SU-DHL-6 (cell line): ENCODE results near the gene NKAIN4.

Source experiments
- H2AFZ ChIP-seq: fragments of 200-600 bp; sonication (generic); 2 replicates; pipeline ENCODE4 v1.6.1; 2014; ENCODE audit warnings: low read depth, mild to moderate bottlenecking, moderate library complexity, mixed read lengths, antibody characterized with exemption, low read length; ENCODE audit not compliant: severe bottlenecking
- H3F3A ChIP-seq: fragments of 200-600 bp; shearing (Covaris generic); 2 replicates; pipeline ENCODE4 v1.6.0; 2016; ENCODE audit warnings: antibody characterized with exemption, mild to moderate bottlenecking; ENCODE audit not compliant: insufficient read depth
- H3K27ac ChIP-seq: fragments of 200-600 bp; sonication (generic); 2 replicates; pipeline ENCODE4 v1.5.1; 2016; ENCODE audit warnings: low read depth, mild to moderate bottlenecking, low read length, moderate library complexity, mixed read lengths
- H3K27me3 ChIP-seq: fragments of 200-600 bp; sonication (generic), shearing (Covaris generic); 2 replicates; pipeline ENCODE4 v1.6.0; 2014; ENCODE audit warnings: mild to moderate bottlenecking, low read length
- H3K36me3 ChIP-seq: fragments of 200-600 bp; sonication (generic); 2 replicates; pipeline ENCODE4 v1.6.1; 2014; ENCODE audit warnings: mild to moderate bottlenecking, low read length, mixed read lengths
- H3K4me2 ChIP-seq: fragments of 300-600, 200-600 bp; shearing (Covaris generic), sonication (generic); 2 replicates; pipeline ENCODE4 v1.6.0; 2014; ENCODE audit warnings: low read length, low read depth, mild to moderate bottlenecking; ENCODE audit not compliant: poor library complexity, severe bottlenecking
- H3K4me3 ChIP-seq: fragments of 200-600 bp; sonication (generic); 2 replicates; pipeline ENCODE4 v1.5.1; 2014; ENCODE audit warnings: antibody characterized with exemption, low read length, mild to moderate bottlenecking, mixed read lengths; ENCODE audit not compliant: insufficient read depth, poor library complexity, severe bottlenecking
- H3K79me2 ChIP-seq: fragments of 200-600 bp; sonication (generic); 2 replicates; pipeline ENCODE4 v1.6.1; 2014; ENCODE audit warnings: mild to moderate bottlenecking, low read length, moderate library complexity; ENCODE audit not compliant: insufficient read depth
- H3K9ac ChIP-seq: fragments of 200-600 bp; sonication (generic); 2 replicates; pipeline ENCODE4 v1.7.0; 2014; ENCODE audit warnings: mild to moderate bottlenecking, low read length
- H3K9me2 ChIP-seq: fragments of 200-600 bp; sonication (generic); replicated peaks from 2 replicates; pipeline ENCODE4 v1.6.1; 2014; ENCODE audit warnings: low read length; ENCODE audit not compliant: insufficient read depth
- H3K9me3 ChIP-seq: fragments of 200-600 bp; sonication (generic); 2 replicates; pipeline ENCODE4 v1.6.1; 2014; ENCODE audit warnings: low read length, mixed read lengths; ENCODE audit not compliant: insufficient read depth
- H4K20me1 ChIP-seq: fragments of 200-600 bp; sonication (generic); 2 replicates; pipeline ENCODE4 v1.6.1; 2014; ENCODE audit warnings: low read depth, mild to moderate bottlenecking, antibody characterized with exemption, low read length, moderate library complexity, mixed read lengths
- CTCF ChIP-seq: fragments of 200-600 bp; sonication (generic); IDR thresholded peaks from one replicate; pipeline ENCODE4 v1.5.1; 2017; ENCODE audit warnings: antibody characterized with exemption, mild to moderate bottlenecking, low read length, moderate library complexity; ENCODE audit not compliant: insufficient read depth, poor library complexity, severe bottlenecking
- EZH2phosphoT487 ChIP-seq: fragments of 200-600 bp; sonication (generic), shearing (Covaris generic); conservative IDR thresholded peaks from 2 replicates; pipeline ENCODE4 v1.6.1; 2018; ENCODE audit warnings: mild to moderate bottlenecking, antibody characterized with exemption, low read length, moderate library complexity, mixed read lengths

NKAIN4 gene

GRCh38 chr20:63191400-63191799 is 62.9 kb downstream of the NKAIN4 start:
- no peak overlapping the region for H3K27ac ChIP-seq
- no peak overlapping the region for H2AFZ ChIP-seq
- H4K20me1 ChIP-seq, result peaks cover 6% of the 10 kb centered on the region; the same call in 1 of the 2 replicates
- no peaks in the 10 kb centered on the region for H3F3A ChIP-seq
- H3K27me3 ChIP-seq, result no peaks in the 10 kb centered on the region
- H3K4me3 ChIP-seq, result no peak overlapping the region
- H3K36me3 ChIP-seq, result no peaks in the 10 kb centered on the region
- TF ChIP-seq CTCF, result no peak
- no peak for TF ChIP-seq EZH2phosphoT487
- H3K9me2 ChIP-seq, result no peaks in the 10 kb centered on the region
- H3K9ac ChIP-seq, result no peak overlapping the region
- no peaks in the 10 kb centered on the region for H3K9me3 ChIP-seq
- no peaks in the 10 kb centered on the region for H3K79me2 ChIP-seq
- no peak overlapping the region for H3K4me2 ChIP-seq

GRCh38 chr20:63190828-63191227 is 63.4 kb downstream of the NKAIN4 start:
- TF ChIP-seq EZH2phosphoT487 (no peak), CTCF (no peak)
- Histone ChIP-seq H3F3A (no peaks in the 10 kb centered on the region), H3K4me3 (no peak overlapping the region), H3K9me3 (no peaks in the 10 kb centered on the region), H4K20me1 (peaks cover 5% of the 10 kb centered on the region; the same call in 1 of the 2 replicates), H3K27me3 (no peaks in the 10 kb centered on the region), H3K79me2 (no peaks in the 10 kb centered on the region), H3K9ac (no peak overlapping the region), H2AFZ (no peak overlapping the region), H3K9me2 (no peaks in the 10 kb centered on the region), H3K36me3 (no peaks in the 10 kb centered on the region), H3K4me2 (no peak overlapping the region), H3K27ac (no peak overlapping the region)
